ENCODE data around the gene KRIT1. TPM values are rescaled to one million over a fixed set of nuclear protein-coding genes. Genes with fewer than 3 reads are reported as not detected.
A peak's percentile ranks its signal among the peaks of the same experiment; 100 is the strongest.
"Not testable (repeated sequence)": the region's sequence is repeated elsewhere in the genome, so short reads cannot be mapped to it uniquely, and the experiment has no call there.

KRIT1 gene
- total RNA-seq, result 22.1 TPM

- DNase-seq (ENCODE audit: low read depth in 2 of 3, low spot score in 2 of 3), result peak; percentile 70 to 92 (median 91)
These were observed at the start of gene KRIT1, which contains the start of gene ANKIB1 for GRCh38 chr7:92245487-92246359. Gene KRIT1, minus strand, starts transcription at chr7:92245914. Its CDS starts 3,779 bp downstream, at chr7:92242135. Gene ANKIB1, plus strand, starts transcription at chr7:92245974. Its CDS starts 49,005 bp downstream, at chr7:92294979.

GRCh38 chr7:92295391-92295790, 49.7 kb upstream of the KRIT1 start:
- DNase-seq (ENCODE audit: low read depth in 2 of 3, low spot score in 2 of 3), result no peak

- peak in 2 of 3 donors; percentile 8 to 14 for DNase-seq (ENCODE audit: low read depth in 2 of 3, low spot score in 2 of 3)
These were observed 48.3 kb upstream of the KRIT1 start for GRCh38 chr7:92293896-92294590.

GRCh38 chr7:92292981-92293380, 47.3 kb upstream of the KRIT1 start:
- DNase-seq (ENCODE audit: low read depth in 2 of 3, low spot score in 2 of 3), result no peak

- no peak for DNase-seq (ENCODE audit: low read depth in 2 of 3, low spot score in 2 of 3)
These were observed 43.6 kb upstream of the KRIT1 start for GRCh38 chr7:92289321-92289720.

GRCh38 chr7:92282930-92283329, 37.2 kb upstream of the KRIT1 start:
- no peak for DNase-seq (ENCODE audit: low read depth in 2 of 3, low spot score in 2 of 3)

GRCh38 chr7:92282221-92282814, 36.6 kb upstream of the KRIT1 start:
- no peak for DNase-seq (ENCODE audit: low read depth in 2 of 3, low spot score in 2 of 3)

- DNase-seq (ENCODE audit: low read depth in 2 of 3, low spot score in 2 of 3), result no peak
These were observed 35.3 kb upstream of the KRIT1 start for GRCh38 chr7:92281031-92281430.

GRCh38 chr7:92279396-92280031, 33.8 kb upstream of the KRIT1 start:
- DNase-seq (ENCODE audit: low read depth in 2 of 3, low spot score in 2 of 3), result no peak

- no peak for DNase-seq (ENCODE audit: low read depth in 2 of 3, low spot score in 2 of 3)
These were observed 30.7 kb upstream of the KRIT1 start for GRCh38 chr7:92276460-92276864.

GRCh38 chr7:92275327-92275726, 29.6 kb upstream of the KRIT1 start:
- DNase-seq (ENCODE audit: low read depth in 2 of 3, low spot score in 2 of 3), result no peak

- no peak for DNase-seq (ENCODE audit: low read depth in 2 of 3, low spot score in 2 of 3)
These were observed 23.2 kb upstream of the KRIT1 start for GRCh38 chr7:92268921-92269320.

- no peak for DNase-seq (ENCODE audit: low read depth in 2 of 3, low spot score in 2 of 3)
These were observed 20.9 kb upstream of the KRIT1 start for GRCh38 chr7:92266415-92267241.

- DNase-seq (ENCODE audit: low read depth in 2 of 3, low spot score in 2 of 3), result no peak
These were observed 14.6 kb upstream of the KRIT1 start for GRCh38 chr7:92260248-92260781.

GRCh38 chr7:92259610-92260247, 14.0 kb upstream of the KRIT1 start:
- no peak for DNase-seq (ENCODE audit: low read depth in 2 of 3, low spot score in 2 of 3)

GRCh38 chr7:92259062-92259461, 13.3 kb upstream of the KRIT1 start:
- DNase-seq (ENCODE audit: low read depth in 2 of 3, low spot score in 2 of 3), result no peak

- DNase-seq (ENCODE audit: low read depth in 2 of 3, low spot score in 2 of 3), result no peak
These were observed 9.6 kb upstream of the KRIT1 start for GRCh38 chr7:92255308-92255707.

GRCh38 chr7:92254800-92255199, 9.1 kb upstream of the KRIT1 start:
- not testable (repeated sequence) for DNase-seq (ENCODE audit: low read depth in 2 of 3, low spot score in 2 of 3)

- DNase-seq (ENCODE audit: low read depth in 2 of 3, low spot score in 2 of 3), result no peak
These were observed 7.5 kb upstream of the KRIT1 start for GRCh38 chr7:92253251-92253650.
